Measurements from ENCODE around the gene GOLGA6L7. TPM values are rescaled to one million over a fixed set of nuclear protein-coding genes. Genes with fewer than 3 reads are reported as not detected.
A peak's percentile ranks its signal among the peaks of the same experiment; 100 is the strongest.

GOLGA6L7 gene
- total and polyA plus RNA-seq, 2 experiments from 2014 or later: not detected

GRCh38 chr15:28895146-28895545, 46.7 kb upstream of the GOLGA6L7 start:
- H3K27ac ChIP-seq: no peak overlapping the region
- no peak overlapping the region for H3K4me3 ChIP-seq
- no peak overlapping the region for H3K9ac ChIP-seq
- no peak overlapping the region for H3K4me2 ChIP-seq (ENCODE audit: unreplicated experiment)
- H3F3A ChIP-seq (ENCODE audit: insufficient read depth): no peaks in the 10 kb centered on the region
- no peaks in the 10 kb centered on the region for H3K36me3 ChIP-seq (ENCODE audit: low read depth)
- TF ChIP-seq EZH2phosphoT487 (IDR thresholded peaks at IDR 0.05; ENCODE audit: insufficient read depth, low read depth): no peak
- no peak for TF ChIP-seq EZH2 (IDR thresholded peaks at IDR 0.05; ENCODE audit: insufficient read depth, poor library complexity, severe bottlenecking)
- no peak overlapping the region for H2AFZ ChIP-seq
- no peaks in the 10 kb centered on the region for H3K79me2 ChIP-seq (ENCODE audit: insufficient read depth)
- no peaks in the 10 kb centered on the region for H4K20me1 ChIP-seq (ENCODE audit: insufficient read depth)
- DNase-seq: no peak
- no peaks in the 10 kb centered on the region for H3K27me3 ChIP-seq (replicated peaks; ENCODE audit: insufficient read depth)
- in situ Hi-C loops (cut with MboI): loop anchor here (10.0 kb wide), 1 partner anchor 60 kb away; no protein-coding TSS in a partner anchor
- no peaks in the 10 kb centered on the region for H3K9me2 ChIP-seq (ENCODE audit: insufficient read depth)
- 46 to 58% methylated on average over 13 of the region's 13 CpGs for WGBS, 2 experiments (ENCODE audit: low coverage in 1 of 2, low lambda C conversion rate in 2 of 2, missing lambda C conversion rate in 2 of 2)
- no peaks in the 10 kb centered on the region for H3K9me3 ChIP-seq (ENCODE audit: low read depth)
- H3K4me1 ChIP-seq (ENCODE audit: insufficient read depth): no peaks in the 10 kb centered on the region

- Histone ChIP-seq H3K9me3 (ENCODE audit: low read depth) (no peaks in the 10 kb centered on the region), H3K79me2 (ENCODE audit: insufficient read depth) (no peaks in the 10 kb centered on the region), H4K20me1 (ENCODE audit: insufficient read depth) (no peaks in the 10 kb centered on the region), H3K9me2 (ENCODE audit: insufficient read depth) (no peaks in the 10 kb centered on the region), H3K9ac (no peak overlapping the region), H3K4me3 (no peak overlapping the region), H3K27ac (no peak overlapping the region), H3K4me2 (ENCODE audit: unreplicated experiment) (no peak overlapping the region), H3F3A (ENCODE audit: insufficient read depth) (no peaks in the 10 kb centered on the region), H2AFZ (no peak overlapping the region), H3K36me3 (ENCODE audit: low read depth) (no peaks in the 10 kb centered on the region), H3K4me1 (ENCODE audit: insufficient read depth) (no peaks in the 10 kb centered on the region), H3K27me3 (replicated peaks; ENCODE audit: insufficient read depth) (no peaks in the 10 kb centered on the region)
- in situ Hi-C loops (cut with MboI): loop anchor here (10.0 kb wide), 1 partner anchor 60 kb away; no protein-coding TSS in a partner anchor
- 46 to 53% methylated on average over 12 to 13 of the region's 13 CpGs for WGBS, 2 experiments (ENCODE audit: low coverage in 1 of 2, low lambda C conversion rate in 2 of 2, missing lambda C conversion rate in 2 of 2)
- DNase-seq: no peak
- TF ChIP-seq EZH2 (IDR thresholded peaks at IDR 0.05; ENCODE audit: insufficient read depth, poor library complexity, severe bottlenecking) (no peak), EZH2phosphoT487 (IDR thresholded peaks at IDR 0.05; ENCODE audit: insufficient read depth, low read depth) (no peak)
Measured at GRCh38 chr15:28894631-28895030, 46.2 kb upstream of the GOLGA6L7 start.

- H2AFZ ChIP-seq: no peak overlapping the region
- peak; percentile 12 for DNase-seq
- no peaks in the 10 kb centered on the region for H3K4me1 ChIP-seq (ENCODE audit: insufficient read depth)
- H3K4me2 ChIP-seq (ENCODE audit: unreplicated experiment): no peak overlapping the region
- H3K36me3 ChIP-seq (ENCODE audit: low read depth): no peaks in the 10 kb centered on the region
- no peak overlapping the region for H3K9ac ChIP-seq
- no peaks in the 10 kb centered on the region for H3K9me3 ChIP-seq (ENCODE audit: low read depth)
- no peaks in the 10 kb centered on the region for H4K20me1 ChIP-seq (ENCODE audit: insufficient read depth)
- H3K9me2 ChIP-seq (ENCODE audit: insufficient read depth): no peaks in the 10 kb centered on the region
- in situ Hi-C loops (cut with MboI): loop anchor here (10.0 kb wide), 1 partner anchor 62 kb away; no protein-coding TSS in a partner anchor
- H3K79me2 ChIP-seq (ENCODE audit: insufficient read depth): no peaks in the 10 kb centered on the region
- TF ChIP-seq EZH2 (IDR thresholded peaks at IDR 0.05; ENCODE audit: insufficient read depth, poor library complexity, severe bottlenecking): no peak
- TF ChIP-seq EZH2phosphoT487 (IDR thresholded peaks at IDR 0.05; ENCODE audit: insufficient read depth, low read depth): no peak
- no peak overlapping the region for H3K4me3 ChIP-seq
- 11% methylated on average over 12 of the region's 12 CpGs for WGBS, 2 experiments (ENCODE audit: low coverage in 1 of 2, low lambda C conversion rate in 2 of 2, missing lambda C conversion rate in 2 of 2)
- H3K27ac ChIP-seq: no peak overlapping the region
- H3F3A ChIP-seq (ENCODE audit: insufficient read depth): no peaks in the 10 kb centered on the region
- no peaks in the 10 kb centered on the region; the same call in 1 of the 2 replicates for H3K27me3 ChIP-seq (replicated peaks; ENCODE audit: insufficient read depth)
Measured at GRCh38 chr15:28892789-28893610, 44.6 kb upstream of the GOLGA6L7 start.

- Histone ChIP-seq H3K9me2 (ENCODE audit: insufficient read depth) (no peaks in the 10 kb centered on the region), H3K79me2 (ENCODE audit: insufficient read depth) (no peaks in the 10 kb centered on the region), H3K36me3 (ENCODE audit: low read depth) (no peaks in the 10 kb centered on the region), H3K4me1 (ENCODE audit: insufficient read depth) (no peaks in the 10 kb centered on the region), H4K20me1 (ENCODE audit: insufficient read depth) (no peaks in the 10 kb centered on the region), H3F3A (ENCODE audit: insufficient read depth) (no peaks in the 10 kb centered on the region), H3K27me3 (replicated peaks; ENCODE audit: insufficient read depth) (peaks cover 9% of the 10 kb centered on the region), H3K9ac (no peak overlapping the region), H2AFZ (no peak overlapping the region), H3K4me2 (ENCODE audit: unreplicated experiment) (no peak overlapping the region), H3K9me3 (ENCODE audit: low read depth) (no peaks in the 10 kb centered on the region), H3K4me3 (no peak overlapping the region), H3K27ac (no peak overlapping the region)
- in situ Hi-C loops (cut with MboI): loop anchor here (10.0 kb wide), 1 partner anchor 63 kb away; no protein-coding TSS in a partner anchor
- DNase-seq: no peak
- 50 to 57% methylated on average over 6 of the region's 6 CpGs for WGBS, 2 experiments (ENCODE audit: low coverage in 1 of 2, low lambda C conversion rate in 2 of 2, missing lambda C conversion rate in 2 of 2)
- TF ChIP-seq EZH2phosphoT487 (IDR thresholded peaks at IDR 0.05; ENCODE audit: insufficient read depth, low read depth): no peak
- no peak for TF ChIP-seq EZH2 (IDR thresholded peaks at IDR 0.05; ENCODE audit: insufficient read depth, poor library complexity, severe bottlenecking)
Measured at GRCh38 chr15:28891588-28891987, 43.1 kb upstream of the GOLGA6L7 start.

Data from GM23248 (cell line).